OCI-LY7 (cell line): Measurements from ENCODE around the gene IL21. TPM values are rescaled to one million over a fixed set of nuclear protein-coding genes. Genes with fewer than 3 reads are reported as not detected.

Experiments
- BruUV-seq: library from RNA; stranded (reverse); fragments of 400-500 nt; replicated peaks from 2 replicates; lab custom pipeline; 2021; lab: Mats Ljungman, UMichigan
- CTCF ChIA-PET: fragments of 300-600 bp; sonication (Branson Sonifier 250); formaldehyde crosslinking; loops from one replicate; lab custom pipeline; 2022; ENCODE audit warnings: antibody characterized with exemption; ENCODE audit not compliant: unreplicated experiment; lab: Charles Lee
- POLR2A ChIA-PET: fragments of 300-600 bp; sonication (Branson Sonifier 250); formaldehyde crosslinking; loops from one replicate; lab custom pipeline; 2022; ENCODE audit warnings: antibody characterized with exemption; lab: Charles Lee
- DNase-seq: peaks from one replicate; pipeline ENCODE4 v3.0.0-alpha.2; 2015; ENCODE audit warnings: low spot score
- H2AFZ ChIP-seq: fragments of 200-600 bp; sonication (generic), shearing (Covaris generic); 2 replicates; pipeline ENCODE4 v1.6.1; 2014; ENCODE audit warnings: mild to moderate bottlenecking, antibody characterized with exemption, low read length, moderate library complexity
- H3K27ac ChIP-seq: fragments of 200-600 bp; sonication (generic); 2 replicates; pipeline ENCODE4 v1.5.1; 2014; ENCODE audit warnings: mixed run types, low read depth, mild to moderate bottlenecking, moderate library complexity, low read length, inconsistent platforms; ENCODE audit not compliant: poor library complexity, severe bottlenecking
- H3K36me3 ChIP-seq: fragments of 200-600 bp; sonication (generic); 2 replicates; pipeline ENCODE4 v1.6.1; 2014; ENCODE audit warnings: mild to moderate bottlenecking, antibody characterized with exemption, low read length, moderate library complexity, mixed read lengths; ENCODE audit not compliant: insufficient read depth
- H3K4me1 ChIP-seq: fragments of 200-600 bp; sonication (generic); 2 replicates; pipeline ENCODE4 v1.5.1; 2014; ENCODE audit warnings: mild to moderate bottlenecking, low read length; ENCODE audit not compliant: insufficient read depth, poor library complexity, severe bottlenecking
- H3K4me2 ChIP-seq: fragments of 200-600 bp; sonication (generic); 2 replicates; pipeline ENCODE4 v1.6.1; 2014; ENCODE audit warnings: mild to moderate bottlenecking, low read length
- H3K4me3 ChIP-seq: fragments of 200-600 bp; sonication (generic); 2 replicates; pipeline ENCODE4 v1.5.1; 2014; ENCODE audit warnings: mild to moderate bottlenecking, low read depth, low read length; ENCODE audit not compliant: poor library complexity, severe bottlenecking
- H3K79me2 ChIP-seq: fragments of 200-600 bp; sonication (generic); 2 replicates; pipeline ENCODE4 v1.6.1; 2016; ENCODE audit warnings: low read depth, mild to moderate bottlenecking, low read length, moderate library complexity, mixed read lengths; ENCODE audit not compliant: insufficient read depth
- H3K9me2 ChIP-seq: fragments of 200-600 bp; sonication (generic); 2 replicates; pipeline ENCODE4 v1.6.1; 2016; ENCODE audit warnings: mild to moderate bottlenecking, low read length, mixed read lengths; ENCODE audit not compliant: insufficient read depth
- H3K9me3 ChIP-seq: fragments of 200-600 bp; sonication (generic); 2 replicates; pipeline ENCODE4 v1.6.1; 2014; ENCODE audit warnings: mild to moderate bottlenecking, mixed run types, low read length, mixed read lengths
- H4K20me1 ChIP-seq: fragments of 200-600 bp; sonication (generic); 2 replicates; pipeline ENCODE4 v1.6.1; 2014; ENCODE audit warnings: mild to moderate bottlenecking, antibody characterized with exemption, low read length, moderate library complexity, mixed read lengths; ENCODE audit not compliant: insufficient read depth
- CTCF ChIP-seq: fragments of 200-600 bp; sonication (generic); conservative IDR thresholded peaks from 2 replicates; pipeline ENCODE4 v1.5.1; 2014; ENCODE audit warnings: mild to moderate bottlenecking, antibody characterized with exemption, low read length, moderate library complexity, mixed read lengths
- EZH2phosphoT487 ChIP-seq: fragments of 200-600 bp; sonication (generic); IDR thresholded peaks from 2 replicates; pipeline ENCODE4 v1.6.1; 2018; ENCODE audit warnings: low read depth, borderline replicate concordance, mild to moderate bottlenecking, mixed run types, antibody characterized with exemption, low read length, moderate library complexity, mixed read lengths
- intact Hi-C: fragments of 100-400 bp; cut with micrococcal nuclease; formaldehyde crosslinking; loops from one replicate; pipeline ENCODE4 v1.10.0; 2022; ENCODE audit not compliant: unreplicated experiment
- total RNA-seq, 2 experiments: library from RNA; depleted of rRNA in 1 of 2; stranded (reverse); fragments of >200 nt in 1 of 2; shearing (Covaris generic) in 1 of 2; gene quantifications; 2 replicates each; pipeline ENCODE4 v1.2.3, GENCODE V29; 2014 to 2022

Gene IL21
- total RNA-seq, 2 experiments from 2014 or later, result not detected

- no TSS peak for BruUV-seq
- Histone ChIP-seq H3K4me1 (no peaks in the 10 kb centered on the region), H3K4me3 (no peak overlapping the region), H3K27ac (no peak overlapping the region), H3K4me2 (no peak overlapping the region), H3K79me2 (no peaks in the 10 kb centered on the region), H3K9me3 (no peaks in the 10 kb centered on the region), H4K20me1 (no peaks in the 10 kb centered on the region), H2AFZ (no peak overlapping the region), H3K9me2 (no peaks in the 10 kb centered on the region), H3K36me3 (no peaks in the 10 kb centered on the region)
- intact Hi-C loops, result no loop called here
- no peak for TF ChIP-seq EZH2phosphoT487
- TF ChIP-seq CTCF, result no peak
- POLR2A ChIA-PET, result no interaction called here
- CTCF ChIA-PET, result no interaction called here
- no peak for DNase-seq
Measured at GRCh38 chr4:122635205-122635604, 14.3 kb upstream of the IL21 start.

- Histone ChIP-seq H3K4me2 (no peak overlapping the region), H3K4me3 (no peak overlapping the region), H3K79me2 (no peaks in the 10 kb centered on the region), H2AFZ (no peak overlapping the region), H4K20me1 (no peaks in the 10 kb centered on the region), H3K27ac (no peak overlapping the region), H3K36me3 (no peaks in the 10 kb centered on the region), H3K9me2 (no peaks in the 10 kb centered on the region), H3K4me1 (no peaks in the 10 kb centered on the region), H3K9me3 (no peaks in the 10 kb centered on the region)
- ChIA-PET CTCF (no interaction called here), POLR2A (no interaction called here)
- no TSS peak for BruUV-seq
- no peak for TF ChIP-seq EZH2phosphoT487
- no peak for TF ChIP-seq CTCF
- intact Hi-C loops, result no loop called here
- DNase-seq, result no peak
Measured at GRCh38 chr4:122633211-122633610, 12.3 kb upstream of the IL21 start.

GRCh38 chr4:122632396-122633143 lies 11.7 kb upstream of the IL21 start:
- CTCF ChIA-PET, result no interaction called here
- Histone ChIP-seq H3K4me2 (no peak overlapping the region), H3K36me3 (no peaks in the 10 kb centered on the region), H3K27ac (no peak overlapping the region), H3K4me3 (no peak overlapping the region), H3K9me3 (no peaks in the 10 kb centered on the region), H4K20me1 (no peaks in the 10 kb centered on the region), H3K79me2 (no peaks in the 10 kb centered on the region), H2AFZ (no peak overlapping the region), H3K9me2 (no peaks in the 10 kb centered on the region), H3K4me1 (no peaks in the 10 kb centered on the region)
- DNase-seq, result no peak
- intact Hi-C loops, result no loop called here
- POLR2A ChIA-PET, result interaction anchor here (0.5 to 1.6 kb wide), 3 partner anchors 11 to 526 kb away, joined by 3 to 5 read pairs (median 4); no protein-coding TSS in a partner anchor
- no TSS peak for BruUV-seq
- no peak for TF ChIP-seq CTCF
- TF ChIP-seq EZH2phosphoT487, result no peak
